Kidney (tissue), 14 donors: ENCODE data around the gene CD40LG. TPM values are rescaled to one million over a fixed set of nuclear protein-coding genes. Genes with fewer than 3 reads are reported as not detected.

Experiments
- DNase-seq, 5 donors: peaks; one replicate each; pipeline ENCODE4 v3.0.0-alpha.2; 2013 to 2020
- FAIRE-seq: peaks from 2 replicates; lab custom pipeline; 2012; peaks lifted over from hg19 to GRCh38; lab: Jason Lieb, UNC
- H3K27ac ChIP-seq, 2 donors: one replicate each; pipeline ENCODE4 v1.7.0; 2013; ENCODE audit warnings: low read depth in 2 of 2, low read length in 2 of 2, inconsistent platforms in 1 of 2
- H3K27me3 ChIP-seq: one replicate; pipeline ENCODE4 v1.7.1; 2013; ENCODE audit warnings: low read length, inconsistent platforms; ENCODE audit not compliant: control insufficient read depth, insufficient read depth
- H3K36me3 ChIP-seq, 3 donors: one replicate each; pipeline versions ENCODE4 v1.7.0 to v1.7.1; 2013; ENCODE audit warnings: low read length in 3 of 3, control low read depth in 1 of 3, inconsistent platforms in 1 of 3; ENCODE audit not compliant: insufficient read depth in 3 of 3, control insufficient read depth in 2 of 3
- H3K4me1 ChIP-seq, 3 donors: one replicate each; pipeline versions ENCODE4 v1.7.0 to v1.7.1; 2013; ENCODE audit warnings: low read length in 3 of 3, inconsistent platforms in 1 of 3, low read depth in 1 of 3; ENCODE audit not compliant: control insufficient read depth in 2 of 3, insufficient read depth in 2 of 3
- H3K4me3 ChIP-seq, 3 donors: one replicate each; pipeline versions ENCODE4 v1.7.0 to v1.8.1; 2013; ENCODE audit warnings: low read length in 3 of 3, control low read depth in 1 of 3, inconsistent platforms in 1 of 3
- H3K9ac ChIP-seq, 3 donors: one replicate each; pipeline versions ENCODE4 v1.7.0 to v1.7.1; 2013; ENCODE audit warnings: low read length in 3 of 3, control low read depth in 1 of 3, inconsistent platforms in 1 of 3
- H3K9me3 ChIP-seq, 3 donors: one replicate each; pipeline versions ENCODE4 v1.7.0 to v1.7.1; 2013; ENCODE audit warnings: low read length in 3 of 3, control low read depth in 1 of 3, inconsistent platforms in 1 of 3; ENCODE audit not compliant: control insufficient read depth in 2 of 3, insufficient read depth in 1 of 3
- CTCF ChIP-seq: IDR thresholded peaks from 3 replicates; pipeline ENCODE4 v1.5.1; 2012; ENCODE audit warnings: mild to moderate bottlenecking, moderate library complexity, borderline replicate concordance; ENCODE audit not compliant: insufficient read depth; ENCODE audit errors: extremely low read depth
- intact Hi-C: fragments of 100-400 bp; cut with DNase I; formaldehyde crosslinking; loops from one replicate; pipeline ENCODE4 v1.11.1; 2022
- polyA plus RNA-seq: library from polyadenylated mRNA; stranded (reverse); fragments of 350-450 nt; fragmentation: Illumina TruSeq; extraction: RNeasy Lipid Tissue Mini Kit (QIAGEN cat#74804); gene quantifications from one replicate; pipeline ENCODE4 v1.2.3, GENCODE V29; 2014; ENCODE audit warnings: low read depth, low replicate concordance; ENCODE audit not compliant: insufficient read depth
- total RNA-seq: library from RNA; stranded (reverse); fragmentation: NEBNext Ultra II Directional; extraction: Animal tissue kit (Norgen Biotek cat#: 25700); gene quantifications from one replicate; pipeline ENCODE4 v1.2.1, GENCODE V29; 2021
- donor health status: control.
- donor health status: control.
- donor health status: control.
- donor health status: control.
- donor health status: control.
- donor health status: DM: yes; HTN: yes; CAD: no.
- donor health status: Normal renal cell carcinoma (clear cell type).

Gene CD40LG
- total and polyA plus RNA-seq, 2 donors from 2014 or later: 0.22 to 0.85 TPM

- DNase-seq: no peak
- Histone ChIP-seq H3K36me3 (no peaks in the 10 kb centered on the region), H3K9me3 (no peaks in the 10 kb centered on the region), H3K27ac (no peak overlapping the region), H3K4me3 (no peak overlapping the region), H3K27me3 (no peaks in the 10 kb centered on the region), H3K9ac (no peak overlapping the region), H3K4me1 (no peaks in the 10 kb centered on the region)
- TF ChIP-seq CTCF: no peak
- intact Hi-C loops: no loop called here
- no peak for FAIRE-seq
Observed at GRCh38 chrX:136619899-136620505, 28.0 kb upstream of the CD40LG start.

- H3K27ac ChIP-seq: no peak overlapping the region
- intact Hi-C loops: no loop called here
- H3K4me3 ChIP-seq: no peak overlapping the region
- H3K27me3 ChIP-seq: no peaks in the 10 kb centered on the region
- H3K9ac ChIP-seq: no peak overlapping the region
- no peaks in the 10 kb centered on the region for H3K9me3 ChIP-seq
- DNase-seq: no peak
- TF ChIP-seq CTCF: no peak
- FAIRE-seq: no peak
- no peaks in the 10 kb centered on the region for H3K36me3 ChIP-seq
- no peaks in the 10 kb centered on the region for H3K4me1 ChIP-seq
Observed at GRCh38 chrX:136620780-136621179, 27.2 kb upstream of the CD40LG start.

- no peaks in the 10 kb centered on the region for H3K9me3 ChIP-seq
- H3K4me3 ChIP-seq: no peak overlapping the region
- H3K36me3 ChIP-seq: no peaks in the 10 kb centered on the region
- no peaks in the 10 kb centered on the region for H3K4me1 ChIP-seq
- no peak overlapping the region for H3K9ac ChIP-seq
- no peak for FAIRE-seq
- DNase-seq: no peak
- H3K27me3 ChIP-seq: no peaks in the 10 kb centered on the region
- TF ChIP-seq CTCF: no peak
- no peak overlapping the region for H3K27ac ChIP-seq
- intact Hi-C loops: no loop called here
Observed at GRCh38 chrX:136622568-136622967, 25.4 kb upstream of the CD40LG start.

- Histone ChIP-seq H3K9me3 (no peaks in the 10 kb centered on the region), H3K27me3 (no peaks in the 10 kb centered on the region), H3K36me3 (no peaks in the 10 kb centered on the region), H3K27ac (no peak overlapping the region), H3K4me1 (no peaks in the 10 kb centered on the region), H3K4me3 (no peak overlapping the region), H3K9ac (no peak overlapping the region)
- DNase-seq (no peak), FAIRE-seq (no peak)
- intact Hi-C loops: no loop called here
- TF ChIP-seq CTCF: no peak
Observed at GRCh38 chrX:136623396-136623795, 24.6 kb upstream of the CD40LG start.
